Muscle layer of duodenum (tissue), 2 donors: ENCODE measurements around the gene ZNF837.
A peak's percentile ranks its signal among the peaks of the same experiment; 100 is the strongest.

Source experiments
- H3K27ac ChIP-seq: one replicate; pipeline ENCODE4 v1.7.0; 2013; ENCODE audit warnings: mild to moderate bottlenecking, low read length
- H3K27me3 ChIP-seq: one replicate; pipeline ENCODE4 v1.7.0; 2013; ENCODE audit warnings: low read depth, mild to moderate bottlenecking, control low read depth, low read length
- H3K36me3 ChIP-seq, 2 donors: one replicate each; pipeline ENCODE4 v1.7.0; 2013; ENCODE audit warnings: low read length in 2 of 2, control low read depth in 1 of 2, mild to moderate bottlenecking in 1 of 2; ENCODE audit not compliant: insufficient read depth in 2 of 2, control insufficient read depth in 1 of 2
- H3K4me1 ChIP-seq, 2 donors: one replicate each; pipeline ENCODE4 v1.7.0; 2013; ENCODE audit warnings: low read length in 2 of 2, mild to moderate bottlenecking in 2 of 2, control low read depth in 1 of 2, moderate library complexity in 1 of 2; ENCODE audit not compliant: insufficient read depth in 2 of 2, control insufficient read depth in 1 of 2
- H3K4me3 ChIP-seq, 2 donors: one replicate each; pipeline ENCODE4 v1.7.0; 2013; ENCODE audit warnings: low read length in 2 of 2, low read depth in 1 of 2, mild to moderate bottlenecking in 1 of 2
- H3K9me3 ChIP-seq, 2 donors: one replicate each; pipeline ENCODE4 v1.7.0; 2013; ENCODE audit warnings: low read length in 2 of 2, control low read depth in 1 of 2, mild to moderate bottlenecking in 1 of 2; ENCODE audit not compliant: control insufficient read depth in 1 of 2
- donor health status: healthy.

The ZNF837 gene

DNA sequence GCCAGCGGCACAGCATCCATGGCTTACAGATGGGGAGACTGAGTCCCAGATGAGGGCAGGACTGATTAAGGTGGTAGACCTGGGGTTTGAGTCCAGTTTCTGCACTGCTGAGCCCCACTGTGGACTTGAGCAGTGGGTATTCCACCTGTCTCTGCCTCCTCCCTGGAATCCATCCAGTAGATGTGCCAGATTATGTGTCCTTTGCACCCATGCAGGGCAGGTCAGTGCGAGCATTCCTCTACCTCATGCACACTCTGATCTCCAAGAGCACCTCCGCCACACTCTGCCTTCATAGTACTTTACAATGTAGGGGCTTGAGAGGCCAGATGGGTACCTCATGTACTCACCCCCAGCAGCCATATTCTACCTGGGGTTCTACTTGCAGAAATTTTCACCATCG, 44.0 kb downstream of the ZNF837 start:
- H3K27me3 ChIP-seq: no peaks in the 10 kb centered on the region
- H3K27ac ChIP-seq: no peak overlapping the region
- H3K9me3 ChIP-seq: no peaks in the 10 kb centered on the region
- peaks cover 36 to 64% of the 10 kb centered on the region in 2 donors for H3K36me3 ChIP-seq
- H3K4me1 ChIP-seq: no peaks in the 10 kb centered on the region
- no peak overlapping the region for H3K4me3 ChIP-seq

DNA sequence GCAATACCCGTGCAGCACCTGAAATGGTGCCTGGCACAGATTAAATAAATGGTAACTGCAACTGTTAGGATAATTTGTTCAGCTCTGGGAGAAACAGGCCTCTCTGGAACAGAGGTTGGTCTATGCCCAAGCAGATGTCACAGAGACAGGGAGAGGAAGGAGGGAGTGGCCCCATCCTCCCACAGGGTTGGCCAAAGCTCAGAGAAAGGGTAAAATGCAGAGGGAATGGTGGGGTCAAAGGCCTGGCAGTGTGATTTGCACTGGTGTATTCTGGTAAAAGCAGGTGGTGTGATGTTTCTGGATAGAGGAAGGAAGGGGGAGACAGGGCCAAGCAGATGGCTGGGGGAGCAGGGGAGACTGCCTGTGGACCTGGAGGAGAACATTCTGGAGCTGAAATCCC, 44.6 kb downstream of the ZNF837 start:
- Histone ChIP-seq H3K27ac (no peak overlapping the region), H3K27me3 (no peaks in the 10 kb centered on the region)

DNA sequence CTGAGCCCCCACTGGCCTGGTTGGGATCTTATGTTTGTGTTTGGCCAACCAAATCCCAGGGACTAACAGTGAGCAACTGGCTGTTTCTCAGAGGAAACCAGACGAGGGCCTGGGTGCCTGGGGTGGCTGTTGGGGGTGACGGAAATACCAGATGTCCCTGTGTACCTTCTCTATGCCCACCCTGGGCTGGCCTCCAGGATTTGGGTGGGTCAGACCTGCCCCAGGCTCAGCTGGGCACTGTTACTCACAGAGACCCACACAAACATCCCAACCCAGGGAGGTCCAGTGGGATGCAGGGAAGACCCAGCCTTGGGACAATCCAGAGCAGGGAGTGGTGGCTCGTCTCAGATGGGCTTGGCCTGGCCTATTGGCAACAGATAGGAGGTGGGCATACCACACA, 45.2 kb downstream of the ZNF837 start:
- Histone ChIP-seq H3K27ac (no peak overlapping the region), H3K4me1 (no peaks in the 10 kb centered on the region), H3K36me3 (peaks cover 36 to 52% of the 10 kb centered on the region in 2 donors), H3K9me3 (no peaks in the 10 kb centered on the region), H3K27me3 (no peaks in the 10 kb centered on the region), H3K4me3 (no peak overlapping the region)

More for the DNA sequence above, 44.6 kb downstream of the ZNF837 start:
- no peaks in the 10 kb centered on the region for H3K4me1 ChIP-seq
- H3K36me3 ChIP-seq: peaks cover 36 to 58% of the 10 kb centered on the region in 2 donors
- no peak overlapping the region for H3K4me3 ChIP-seq
- H3K9me3 ChIP-seq: no peaks in the 10 kb centered on the region

DNA sequence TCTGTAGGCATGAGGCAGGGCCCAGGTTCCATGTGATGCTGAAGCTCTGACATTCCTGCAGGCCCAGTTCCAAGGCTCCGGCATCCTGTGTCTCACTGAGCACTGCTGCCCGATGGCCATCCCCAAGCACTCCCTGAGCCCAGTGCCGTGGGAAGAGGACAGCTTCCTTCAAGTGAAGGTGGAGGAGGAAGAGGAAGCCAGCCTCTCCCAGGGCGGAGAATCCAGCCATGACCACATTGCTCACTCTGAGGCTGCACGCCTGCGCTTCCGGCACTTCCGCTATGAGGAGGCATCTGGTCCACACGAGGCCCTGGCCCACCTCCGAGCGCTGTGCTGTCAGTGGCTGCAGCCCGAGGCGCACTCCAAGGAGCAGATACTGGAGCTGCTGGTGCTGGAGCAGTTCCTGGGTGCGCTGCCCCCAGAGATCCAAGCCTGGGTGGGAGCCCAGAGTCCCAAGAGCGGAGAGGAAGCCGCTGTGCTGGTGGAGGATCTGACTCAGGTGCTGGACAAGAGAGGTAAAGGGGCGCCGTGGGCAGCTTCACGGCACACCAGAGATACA, 46.1 kb downstream of the ZNF837 start:
- H3K4me3 ChIP-seq: no peak overlapping the region
- no peak overlapping the region for H3K27ac ChIP-seq
- peaks cover 31 to 47% of the 10 kb centered on the region in 2 donors for H3K36me3 ChIP-seq
- H3K9me3 ChIP-seq: no peaks in the 10 kb centered on the region
- H3K4me1 ChIP-seq: no peaks in the 10 kb centered on the region
- H3K27me3 ChIP-seq: no peaks in the 10 kb centered on the region

DNA sequence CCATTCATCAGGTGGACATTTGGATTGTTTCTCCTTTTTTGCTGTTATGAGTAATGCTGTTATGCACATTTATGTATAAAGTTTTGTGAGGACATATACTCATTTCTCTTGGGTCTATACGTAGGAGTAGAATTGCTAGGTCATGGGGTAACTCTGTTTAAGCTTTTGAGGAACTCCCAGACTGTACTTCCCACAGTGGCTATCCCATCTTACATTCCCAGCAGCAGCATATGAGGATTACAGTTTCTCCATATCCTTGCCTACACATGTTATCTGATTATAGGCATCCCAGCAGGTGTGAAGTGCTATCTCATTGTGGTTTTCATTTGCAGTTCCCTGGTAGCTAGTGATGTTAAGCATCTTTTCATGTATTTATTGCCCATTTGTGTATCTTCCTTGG, 48.1 kb downstream of the ZNF837 start:
- Histone ChIP-seq H3K27me3 (no peaks in the 10 kb centered on the region), H3K4me1 (peaks cover 0 to 8% of the 10 kb centered on the region in 2 donors), H3K27ac (no peak overlapping the region)

DNA sequence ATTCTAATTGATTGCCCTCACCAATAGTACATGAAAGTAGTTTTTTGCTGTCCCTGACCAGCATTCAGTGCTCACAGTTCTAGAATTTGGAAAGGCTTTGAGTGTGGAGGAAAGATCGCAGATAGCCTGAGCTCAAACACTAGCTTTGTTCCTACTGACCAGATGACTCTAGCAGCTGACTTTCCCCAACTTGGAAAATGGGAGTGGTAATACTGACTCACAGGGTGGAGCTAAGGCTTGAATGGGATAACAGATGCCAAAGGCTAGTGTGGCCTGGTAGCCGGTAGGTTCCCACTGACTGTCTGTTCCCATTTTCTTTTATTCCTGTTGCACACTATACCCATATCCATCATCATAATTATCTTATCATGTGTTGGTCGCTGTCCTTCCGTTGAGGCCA, 50.4 kb downstream of the ZNF837 start:
- Histone ChIP-seq H3K4me1 (peaks cover 6 to 20% of the 10 kb centered on the region in 2 donors), H3K36me3 (peaks cover 4 to 10% of the 10 kb centered on the region in 2 donors), H3K27ac (peak overlapping the region; percentile 16), H3K9me3 (no peaks in the 10 kb centered on the region), H3K27me3 (no peaks in the 10 kb centered on the region), H3K4me3 (no peak overlapping the region)

More for the DNA sequence above, 48.1 kb downstream of the ZNF837 start:
- Histone ChIP-seq H3K4me3 (no peak overlapping the region), H3K36me3 (peaks cover 13 to 27% of the 10 kb centered on the region in 2 donors), H3K9me3 (no peaks in the 10 kb centered on the region)

DNA sequence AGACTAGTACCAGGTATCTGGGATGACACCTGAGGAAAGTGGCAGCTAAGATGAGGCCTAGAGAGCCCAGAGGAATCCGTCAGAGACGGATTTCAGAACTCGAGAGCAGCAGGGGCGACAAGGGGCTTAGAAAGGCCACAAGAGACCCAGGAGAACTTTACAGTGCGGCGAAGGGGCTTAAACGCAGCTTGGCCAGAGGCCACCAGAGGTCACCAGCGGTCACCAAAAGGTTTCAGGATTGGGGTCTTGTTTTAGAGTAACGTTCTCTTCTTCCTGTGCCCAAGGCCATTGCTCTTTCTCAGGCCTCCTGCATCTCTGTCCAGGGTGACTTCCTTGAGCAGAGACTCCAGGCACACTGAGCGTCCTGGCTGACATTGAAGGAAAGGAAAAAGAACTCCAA, 51.8 kb downstream of the ZNF837 start:
- Histone ChIP-seq H3K4me3 (no peak overlapping the region), H3K36me3 (no peaks in the 10 kb centered on the region), H3K4me1 (peaks cover 6 to 22% of the 10 kb centered on the region in 2 donors), H3K27ac (no peak overlapping the region), H3K9me3 (no peaks in the 10 kb centered on the region), H3K27me3 (no peaks in the 10 kb centered on the region)

DNA sequence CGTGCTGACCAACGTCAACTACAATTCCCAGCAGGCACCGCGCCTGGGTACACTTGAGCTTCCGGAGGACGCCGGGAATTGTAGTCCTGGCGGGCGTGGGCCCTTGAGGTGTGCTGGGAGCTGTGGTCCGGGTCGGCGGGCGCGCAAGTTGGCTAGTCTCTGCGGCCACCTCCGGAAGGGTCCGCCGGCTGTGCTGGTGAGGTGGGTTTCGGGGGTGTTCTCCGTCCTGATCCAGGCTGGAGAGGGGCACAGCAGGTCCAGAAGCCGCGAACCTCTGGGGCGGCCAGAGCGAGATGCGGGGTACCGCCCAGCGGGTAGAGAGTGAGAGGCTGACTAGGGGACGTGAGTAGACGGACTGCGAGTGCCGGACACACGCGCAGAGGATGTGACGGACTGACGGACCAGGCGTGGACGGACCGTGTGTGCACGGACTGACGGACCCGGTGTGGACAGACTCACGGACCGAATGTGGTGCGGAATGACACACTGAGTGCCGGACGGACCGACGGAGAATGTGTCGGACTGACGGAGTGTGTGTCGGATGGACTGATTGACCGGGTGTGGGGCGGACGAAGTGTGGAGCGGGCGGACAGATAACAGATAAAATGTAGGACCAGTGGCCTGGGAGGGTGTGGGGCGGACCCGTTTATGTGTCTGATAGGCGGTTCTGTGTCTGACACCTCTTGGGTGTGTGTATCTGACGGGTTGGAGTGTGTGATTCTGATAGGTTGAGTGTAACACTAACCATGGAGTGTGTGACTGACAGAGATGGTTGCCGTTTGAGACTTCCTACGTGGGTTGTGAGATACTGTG, 53.7 kb downstream of the ZNF837 start, which contains the start of gene ZSCAN22:
Gene ZSCAN22, plus strand, starts transcription at position 81 of the 813 bp plus-strand sequence. CDS start 7,809 bp downstream, outside the sequence.
- Histone ChIP-seq H3K36me3 (peaks cover 0 to 2% of the 10 kb centered on the region in 2 donors), H3K27me3 (no peaks in the 10 kb centered on the region), H3K4me1 (peaks cover 6 to 22% of the 10 kb centered on the region in 2 donors), H3K9me3 (no peaks in the 10 kb centered on the region), H3K4me3 (peak within 1 kb of the TSS; percentile 84 to 98), H3K27ac (peak within 1 kb of the TSS; percentile 85)

DNA sequence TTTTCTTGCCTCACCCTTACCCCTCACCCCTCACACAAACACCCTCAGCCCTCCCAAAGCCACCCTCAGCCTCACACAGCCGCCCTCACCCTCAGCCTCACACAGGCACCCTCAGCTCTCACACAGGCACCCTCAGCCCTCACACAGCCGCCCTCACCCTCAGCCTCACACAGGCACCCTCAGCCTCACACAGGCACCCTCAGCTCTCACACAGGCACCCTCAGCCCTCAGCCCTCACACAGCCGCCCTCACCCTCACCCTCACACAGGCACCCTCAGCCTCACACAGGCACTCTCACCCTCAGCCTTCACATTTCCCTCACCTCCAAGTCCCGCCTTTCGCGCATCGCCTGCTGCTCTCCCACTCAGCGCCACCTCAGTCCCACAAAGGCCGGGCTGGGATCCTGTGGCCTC, 54.3 kb downstream of the ZNF837 start:
- H3K36me3 ChIP-seq: peaks cover 0 to 2% of the 10 kb centered on the region in 2 donors
- no peaks in the 10 kb centered on the region for H3K27me3 ChIP-seq
- H3K4me3 ChIP-seq: peak overlapping the region; percentile 84 to 98
- H3K27ac ChIP-seq: peak overlapping the region; percentile 85
- H3K9me3 ChIP-seq: no peaks in the 10 kb centered on the region
- H3K4me1 ChIP-seq: peaks cover 6 to 22% of the 10 kb centered on the region in 2 donors

DNA sequence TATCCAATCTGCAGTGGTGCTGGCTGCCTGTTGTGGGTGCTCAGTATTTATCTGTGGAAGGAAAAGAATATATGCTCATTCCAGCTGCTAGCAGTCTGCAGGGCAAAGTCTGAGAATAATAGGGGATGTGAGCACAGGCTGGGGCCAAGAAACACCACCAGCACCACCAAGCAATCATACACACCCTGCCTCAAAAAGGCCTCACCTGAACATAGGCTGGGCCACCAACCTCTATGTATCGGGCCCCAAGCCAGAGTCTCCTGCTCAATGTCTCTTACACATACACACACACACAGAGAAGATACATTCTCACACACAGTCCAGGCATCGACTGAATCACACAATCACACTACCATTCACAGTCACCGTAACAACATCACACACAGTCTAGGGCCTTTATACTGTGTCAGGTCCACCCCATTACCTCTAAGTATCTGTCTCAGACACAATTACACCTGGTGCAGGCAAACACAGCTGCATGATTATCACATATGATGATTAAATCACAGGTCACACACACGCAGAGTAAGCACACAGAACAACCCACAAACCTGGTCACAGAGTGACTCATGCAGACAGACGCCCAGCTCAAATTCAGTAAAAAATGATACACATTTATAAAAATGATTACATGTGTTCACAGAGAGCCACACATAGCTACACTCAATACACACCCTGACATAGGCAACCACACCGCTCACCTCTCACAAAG, 55.4 kb downstream of the ZNF837 start:
- Histone ChIP-seq H3K27me3 (no peaks in the 10 kb centered on the region), H3K4me3 (peak overlapping the region; percentile 84 to 98), H3K27ac (no peak overlapping the region), H3K4me1 (peaks cover 6 to 22% of the 10 kb centered on the region in 2 donors), H3K9me3 (no peaks in the 10 kb centered on the region), H3K36me3 (peaks cover 0 to 2% of the 10 kb centered on the region in 2 donors)

DNA sequence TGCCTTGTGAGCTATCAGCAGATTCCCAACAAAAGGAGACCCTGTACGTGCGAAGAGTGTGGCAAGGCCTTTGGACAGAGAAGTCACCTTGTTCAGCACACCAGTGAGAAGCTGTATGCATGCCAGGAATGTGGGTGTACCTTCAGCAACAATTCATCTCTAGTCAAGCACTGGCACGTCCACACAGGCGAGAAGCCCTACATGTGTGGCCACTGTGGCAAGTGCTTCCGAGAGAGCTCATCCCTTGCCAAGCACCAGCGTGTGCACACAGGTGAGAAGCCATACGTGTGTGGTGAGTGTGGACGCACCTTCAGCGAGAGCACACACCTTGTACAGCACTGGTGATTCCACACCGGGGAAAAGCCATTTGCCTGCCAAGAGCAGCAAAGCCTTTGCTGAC, 61.6 kb downstream of the ZNF837 start:
- Histone ChIP-seq H3K27me3 (no peaks in the 10 kb centered on the region), H3K4me1 (no peaks in the 10 kb centered on the region), H3K36me3 (peaks cover 6 to 29% of the 10 kb centered on the region in 2 donors), H3K4me3 (no peak overlapping the region), H3K9me3 (no peaks in the 10 kb centered on the region), H3K27ac (no peak overlapping the region)
